ENCODE data around the gene ZCCHC10.

GRCh38 chr5:133059621-133060020 is 33.3 kb upstream of the ZCCHC10 start:
- TF ChIP-seq TAF1 (IDR thresholded peaks at IDR 0.05; ENCODE audit: borderline replicate concordance, low read depth, low read length), result no peak
- no peak for TF ChIP-seq POLR2AphosphoS5 (IDR thresholded peaks at IDR 0.05; ENCODE audit: low read depth, low read length)
- TF ChIP-seq POLR2A (IDR thresholded peaks at IDR 0.05; ENCODE audit: low read depth, low read length), result no peak

All from GM12892 (cell line).